ENCODE data around the gene SLC9A3.

DNA sequence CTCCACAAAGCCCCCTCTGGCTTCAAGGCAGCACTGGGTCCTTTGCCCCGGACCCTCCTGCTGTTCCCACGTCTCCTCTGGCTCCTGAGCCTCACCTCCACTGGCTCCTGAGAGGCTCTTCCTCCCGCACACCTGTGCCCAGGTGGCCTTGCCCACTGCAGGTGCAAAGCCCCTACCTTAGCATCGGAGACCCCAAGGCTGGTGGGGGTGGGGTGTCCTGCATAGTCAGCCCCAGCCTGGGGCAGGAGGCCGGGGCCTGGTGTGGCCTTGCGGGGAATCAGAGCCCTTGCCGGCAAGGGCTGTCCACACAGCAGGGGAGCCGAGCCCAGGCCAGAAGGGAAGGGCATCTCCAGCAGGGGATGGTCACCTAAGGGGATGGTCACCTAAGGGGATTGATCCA, 46.6 kb upstream of the SLC9A3 start:
- TF ChIP-seq EZH2phosphoT487 (IDR thresholded peaks at IDR 0.05; ENCODE audit: insufficient read depth, low read depth) (no peak), EZH2 (IDR thresholded peaks at IDR 0.05; ENCODE audit: insufficient read depth, poor library complexity, severe bottlenecking) (no peak)

Data from GM23248 (cell line).